ENCODE data around the gene WRNIP1. TPM values are rescaled to one million over a fixed set of nuclear protein-coding genes. Genes with fewer than 3 reads are reported as not detected.

WRNIP1 gene
- total RNA-seq, 4 donors from 2014 or later: 34.1 to 50.5 (median 41.7) TPM

DNA sequence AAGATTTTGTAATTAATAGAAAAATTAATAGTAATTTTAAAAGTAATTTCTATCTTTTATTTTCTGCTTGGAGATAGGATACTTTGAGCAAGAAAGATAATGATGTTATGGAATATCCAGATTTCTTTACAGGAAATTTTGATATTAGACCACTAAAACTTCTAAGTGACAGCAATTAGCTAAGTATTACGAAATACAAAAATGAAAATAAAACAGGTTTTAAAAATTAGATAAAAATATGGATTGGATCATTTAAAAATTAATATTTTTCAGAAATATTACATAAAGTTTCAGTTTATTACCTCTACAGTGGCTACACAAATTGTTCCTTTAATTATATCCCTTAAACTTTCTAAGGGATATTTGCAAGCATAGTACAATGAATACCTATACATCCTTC is 10.3 kb upstream of the WRNIP1 start:
- H3K27me3 ChIP-seq: no peaks in the 10 kb centered on the region
- no peak overlapping the region for H3K4me3 ChIP-seq
- DNase-seq: no peak
- H3K9me3 ChIP-seq: no peaks in the 10 kb centered on the region
- TF ChIP-seq, protein P1, sequence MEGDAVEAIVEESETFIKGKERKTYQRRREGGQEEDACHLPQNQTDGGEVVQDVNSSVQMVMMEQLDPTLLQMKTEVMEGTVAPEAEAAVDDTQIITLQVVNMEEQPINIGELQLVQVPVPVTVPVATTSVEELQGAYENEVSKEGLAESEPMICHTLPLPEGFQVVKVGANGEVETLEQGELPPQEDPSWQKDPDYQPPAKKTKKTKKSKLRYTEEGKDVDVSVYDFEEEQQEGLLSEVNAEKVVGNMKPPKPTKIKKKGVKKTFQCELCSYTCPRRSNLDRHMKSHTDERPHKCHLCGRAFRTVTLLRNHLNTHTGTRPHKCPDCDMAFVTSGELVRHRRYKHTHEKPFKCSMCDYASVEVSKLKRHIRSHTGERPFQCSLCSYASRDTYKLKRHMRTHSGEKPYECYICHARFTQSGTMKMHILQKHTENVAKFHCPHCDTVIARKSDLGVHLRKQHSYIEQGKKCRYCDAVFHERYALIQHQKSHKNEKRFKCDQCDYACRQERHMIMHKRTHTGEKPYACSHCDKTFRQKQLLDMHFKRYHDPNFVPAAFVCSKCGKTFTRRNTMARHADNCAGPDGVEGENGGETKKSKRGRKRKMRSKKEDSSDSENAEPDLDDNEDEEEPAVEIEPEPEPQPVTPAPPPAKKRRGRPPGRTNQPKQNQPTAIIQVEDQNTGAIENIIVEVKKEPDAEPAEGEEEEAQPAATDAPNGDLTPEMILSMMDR (IDR thresholded peaks at IDR 0.05): no peak
- no peaks in the 10 kb centered on the region for H3K36me3 ChIP-seq
- no peak overlapping the region for H3K27ac ChIP-seq
- intact Hi-C loops (cut with DNase I; ENCODE audit: low total_unique reads): no loop called here
- no peaks in the 10 kb centered on the region for H3K4me1 ChIP-seq

DNA sequence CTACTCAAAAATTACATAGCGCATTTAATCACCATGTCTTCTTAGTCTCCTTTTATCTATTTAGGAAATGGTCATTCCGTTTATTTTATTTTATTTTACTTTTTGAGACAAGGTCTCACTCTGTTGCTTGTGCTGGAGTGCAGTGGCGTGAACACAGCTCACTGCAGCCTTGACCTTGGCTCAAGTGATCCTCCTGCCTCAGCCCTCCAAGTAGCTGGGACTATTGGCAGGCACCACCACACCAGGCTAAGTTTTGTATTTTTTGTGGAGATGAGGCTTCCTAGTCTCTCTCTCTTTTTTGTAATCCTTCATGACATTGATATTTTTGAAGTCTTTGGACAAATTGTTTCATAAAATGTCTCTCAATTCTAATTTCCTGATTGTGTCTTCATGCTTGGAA is 9.7 kb upstream of the WRNIP1 start:
- TF ChIP-seq, protein P1 (IDR thresholded peaks at IDR 0.05): no peak
- TF ChIP-seq POLR2A (IDR thresholded peaks at IDR 0.05): no peak
- H3K4me1 ChIP-seq: no peaks in the 10 kb centered on the region

DNA sequence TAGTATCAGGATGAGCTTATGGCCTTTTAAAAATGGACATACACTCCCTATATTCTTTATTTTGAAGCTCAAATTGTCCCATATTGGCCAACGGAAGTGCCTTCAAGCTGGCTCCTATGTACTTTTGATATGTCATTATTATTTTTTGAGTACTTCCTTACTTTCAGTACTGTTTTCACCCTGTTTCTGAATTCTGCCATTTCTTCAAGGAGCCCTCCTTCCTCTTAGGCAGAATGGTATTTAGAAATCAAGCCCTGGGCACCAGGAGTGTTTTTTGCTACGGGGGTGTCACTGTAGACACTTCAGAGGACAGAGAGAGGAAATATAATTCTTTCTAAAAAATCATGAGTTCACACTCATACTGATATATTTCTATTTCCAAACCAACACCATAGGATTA is 9.0 kb upstream of the WRNIP1 start:
- no peaks in the 10 kb centered on the region for H3K9me3 ChIP-seq
- intact Hi-C loops (cut with DNase I; ENCODE audit: low total_unique reads): no loop called here
- TF ChIP-seq, protein P1 (IDR thresholded peaks at IDR 0.05): no peak
- TF ChIP-seq POLR2A (IDR thresholded peaks at IDR 0.05): no peak
- H3K4me3 ChIP-seq: no peak overlapping the region
- no peaks in the 10 kb centered on the region for H3K36me3 ChIP-seq
- H3K27ac ChIP-seq: no peak overlapping the region
- H3K4me1 ChIP-seq: no peaks in the 10 kb centered on the region
- DNase-seq: no peak
- no peaks in the 10 kb centered on the region for H3K27me3 ChIP-seq

More for the DNA sequence above, 9.7 kb upstream of the WRNIP1 start:
- Histone ChIP-seq H3K4me3 (no peak overlapping the region), H3K27ac (no peak overlapping the region), H3K36me3 (no peaks in the 10 kb centered on the region), H3K9me3 (no peaks in the 10 kb centered on the region), H3K27me3 (no peaks in the 10 kb centered on the region)
- intact Hi-C loops (cut with DNase I; ENCODE audit: low total_unique reads): no loop called here
- DNase-seq: no peak

DNA sequence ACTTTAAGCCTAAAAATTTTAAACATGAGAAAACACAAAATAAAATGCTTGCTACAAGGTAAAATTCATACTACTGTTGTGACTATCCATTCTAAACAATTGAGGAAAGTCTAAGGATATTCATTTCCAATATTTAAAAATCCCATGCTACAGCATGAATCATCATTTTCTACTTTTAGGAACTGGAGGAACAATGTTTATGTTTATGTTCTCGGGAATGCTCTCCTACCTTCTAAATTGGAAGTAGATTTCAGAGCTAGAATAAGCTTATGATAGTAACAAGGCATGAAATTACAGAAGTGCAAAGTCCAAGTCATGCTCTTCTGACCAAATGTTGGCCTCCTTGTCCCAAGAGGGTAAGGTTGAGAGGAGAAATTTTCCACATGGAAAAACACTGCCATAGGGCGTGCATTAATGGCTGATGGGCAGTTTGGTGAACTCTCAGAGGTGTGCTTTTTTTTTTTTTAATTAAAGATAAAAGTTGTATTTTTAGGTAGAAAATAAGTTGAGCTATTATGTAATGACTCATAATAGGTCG is 8.4 kb upstream of the WRNIP1 start:
- Histone ChIP-seq H3K4me3 (no peak overlapping the region), H3K4me1 (no peaks in the 10 kb centered on the region), H3K27ac (no peak overlapping the region), H3K36me3 (no peaks in the 10 kb centered on the region), H3K27me3 (no peaks in the 10 kb centered on the region), H3K9me3 (no peaks in the 10 kb centered on the region)
- TF ChIP-seq, protein P1 (IDR thresholded peaks at IDR 0.05): no peak
- no peak for TF ChIP-seq POLR2A (IDR thresholded peaks at IDR 0.05)
- no peak for DNase-seq
- intact Hi-C loops (cut with DNase I; ENCODE audit: low total_unique reads): no loop called here

DNA sequence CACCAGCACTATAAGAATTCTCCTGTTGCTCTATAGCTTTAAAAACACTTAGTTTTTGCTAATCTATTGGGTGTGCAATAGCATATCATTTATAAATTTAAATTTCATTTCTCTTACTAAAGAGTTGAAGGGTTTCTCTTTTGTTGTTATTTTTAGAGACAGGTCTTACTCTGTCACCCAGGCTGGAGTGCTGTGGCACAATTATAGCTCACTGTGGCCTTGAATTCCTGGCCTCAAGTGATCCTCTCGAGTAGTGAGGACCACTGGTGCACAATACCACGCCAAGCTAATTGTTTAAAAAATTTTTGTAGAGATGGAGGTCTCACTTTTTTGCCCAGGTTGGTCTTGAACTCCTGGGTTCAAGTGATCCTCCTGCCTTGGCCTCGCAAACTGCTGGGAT is 6.2 kb upstream of the WRNIP1 start:
- no peak overlapping the region for H3K27ac ChIP-seq
- intact Hi-C loops (cut with DNase I; ENCODE audit: low total_unique reads): no loop called here
- no peak for TF ChIP-seq POLR2A (IDR thresholded peaks at IDR 0.05)
- TF ChIP-seq, protein P1 (IDR thresholded peaks at IDR 0.05): no peak

More for the DNA sequence above, 6.2 kb upstream of the WRNIP1 start:
- no peak for DNase-seq
- no peaks in the 10 kb centered on the region for H3K27me3 ChIP-seq
- no peaks in the 10 kb centered on the region for H3K36me3 ChIP-seq
- H3K4me1 ChIP-seq: no peaks in the 10 kb centered on the region
- no peak overlapping the region for H3K4me3 ChIP-seq
- no peaks in the 10 kb centered on the region for H3K9me3 ChIP-seq

Data from uterus (tissue), 4 donors.